ENCODE measurements around the gene LRRC8E.

GRCh38 chr19:7860714-7861618 is 27.3 kb upstream of the LRRC8E start:
- TF ChIP-seq TAF1 (IDR thresholded peaks at IDR 0.05; ENCODE audit: borderline replicate concordance, low read depth, low read length), result no peak
- TF ChIP-seq POLR2A (IDR thresholded peaks at IDR 0.05; ENCODE audit: low read depth, low read length), result no peak
